Muscle layer of duodenum (tissue), 2 donors: ENCODE measurements around the gene IL1RAPL1.

Experiments
- H3K27ac ChIP-seq: one replicate; pipeline ENCODE4 v1.7.0; 2013; ENCODE audit warnings: mild to moderate bottlenecking, low read length
- H3K27me3 ChIP-seq: one replicate; pipeline ENCODE4 v1.7.0; 2013; ENCODE audit warnings: low read depth, mild to moderate bottlenecking, control low read depth, low read length
- H3K36me3 ChIP-seq, 2 donors: one replicate each; pipeline ENCODE4 v1.7.0; 2013; ENCODE audit warnings: low read length in 2 of 2, control low read depth in 1 of 2, mild to moderate bottlenecking in 1 of 2; ENCODE audit not compliant: insufficient read depth in 2 of 2, control insufficient read depth in 1 of 2
- H3K4me1 ChIP-seq, 2 donors: one replicate each; pipeline ENCODE4 v1.7.0; 2013; ENCODE audit warnings: low read length in 2 of 2, mild to moderate bottlenecking in 2 of 2, control low read depth in 1 of 2, moderate library complexity in 1 of 2; ENCODE audit not compliant: insufficient read depth in 2 of 2, control insufficient read depth in 1 of 2
- H3K4me3 ChIP-seq, 2 donors: one replicate each; pipeline ENCODE4 v1.7.0; 2013; ENCODE audit warnings: low read length in 2 of 2, low read depth in 1 of 2, mild to moderate bottlenecking in 1 of 2
- H3K9me3 ChIP-seq, 2 donors: one replicate each; pipeline ENCODE4 v1.7.0; 2013; ENCODE audit warnings: low read length in 2 of 2, control low read depth in 1 of 2, mild to moderate bottlenecking in 1 of 2; ENCODE audit not compliant: control insufficient read depth in 1 of 2
- donor health status: healthy.

Gene IL1RAPL1

DNA sequence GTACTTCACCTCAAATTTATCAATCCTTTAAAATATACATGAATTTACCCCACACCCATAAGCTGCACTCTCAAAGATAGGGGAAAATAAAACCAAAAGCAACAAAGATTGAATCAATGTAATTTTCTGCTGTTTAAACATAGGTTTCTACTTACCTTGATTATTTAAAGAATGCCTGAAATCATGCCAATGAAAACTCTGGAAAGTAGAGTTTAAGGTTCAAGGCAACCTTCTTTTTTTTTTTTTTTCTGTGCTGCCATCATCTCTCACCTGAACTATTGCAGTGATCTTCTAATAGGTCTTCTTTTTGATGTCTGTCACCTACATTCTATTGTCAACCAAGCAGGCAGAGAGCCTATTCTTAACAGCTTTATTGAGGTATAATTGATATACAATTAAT lies 682.1 kb downstream of the IL1RAPL1 start:
- no peaks in the 10 kb centered on the region for H3K36me3 ChIP-seq
- no peaks in the 10 kb centered on the region for H3K4me1 ChIP-seq
- H3K27me3 ChIP-seq: no peaks in the 10 kb centered on the region
- H3K27ac ChIP-seq: no peak overlapping the region
- H3K9me3 ChIP-seq: no peaks in the 10 kb centered on the region
- H3K4me3 ChIP-seq: no peak overlapping the region

DNA sequence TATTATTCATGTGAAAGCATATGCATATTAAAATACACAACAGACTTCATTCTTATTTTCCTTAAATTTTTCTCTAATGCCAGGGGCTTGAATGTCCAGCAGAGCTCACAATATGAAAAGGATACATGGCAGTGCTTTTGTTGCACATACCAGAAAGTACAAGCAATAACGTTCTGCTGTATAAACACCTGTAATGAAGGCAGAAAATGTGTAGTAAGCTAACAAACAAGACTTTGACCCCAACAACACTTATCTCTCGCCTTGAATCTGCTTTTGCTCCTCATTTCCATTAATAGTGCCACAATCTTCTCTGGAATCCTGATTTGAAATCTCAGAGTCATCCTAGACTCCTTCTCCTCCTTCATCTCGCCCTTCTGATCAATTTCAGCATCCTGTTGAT lies 687.3 kb downstream of the IL1RAPL1 start:
- H3K4me1 ChIP-seq: no peaks in the 10 kb centered on the region
- H3K4me3 ChIP-seq: no peak overlapping the region
- H3K9me3 ChIP-seq: no peaks in the 10 kb centered on the region
- H3K27ac ChIP-seq: no peak overlapping the region
- no peaks in the 10 kb centered on the region for H3K36me3 ChIP-seq
- H3K27me3 ChIP-seq: no peaks in the 10 kb centered on the region

DNA sequence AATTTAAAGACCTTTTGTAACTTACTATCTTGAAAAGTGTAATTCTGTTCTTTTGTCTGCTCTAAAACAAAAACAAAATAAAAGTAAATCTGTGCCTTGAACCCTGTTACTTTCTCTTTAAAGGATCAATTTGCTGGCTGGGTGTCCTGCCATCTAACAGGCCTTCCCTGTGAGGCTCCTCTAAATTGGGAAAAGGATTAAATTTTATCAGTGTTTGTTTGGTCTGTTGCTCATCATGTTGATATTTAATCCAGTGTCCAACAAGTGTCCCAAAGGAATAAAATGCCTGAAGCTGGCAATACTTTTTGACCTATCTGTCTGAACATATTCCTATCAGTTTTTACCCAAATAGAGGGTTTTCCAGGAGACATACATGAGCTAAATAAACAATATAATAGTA lies 688.7 kb downstream of the IL1RAPL1 start:
- no peaks in the 10 kb centered on the region for H3K9me3 ChIP-seq
- H3K4me1 ChIP-seq: no peaks in the 10 kb centered on the region
- no peak overlapping the region for H3K27ac ChIP-seq
- no peak overlapping the region for H3K4me3 ChIP-seq
- no peaks in the 10 kb centered on the region for H3K27me3 ChIP-seq
- H3K36me3 ChIP-seq: no peaks in the 10 kb centered on the region

DNA sequence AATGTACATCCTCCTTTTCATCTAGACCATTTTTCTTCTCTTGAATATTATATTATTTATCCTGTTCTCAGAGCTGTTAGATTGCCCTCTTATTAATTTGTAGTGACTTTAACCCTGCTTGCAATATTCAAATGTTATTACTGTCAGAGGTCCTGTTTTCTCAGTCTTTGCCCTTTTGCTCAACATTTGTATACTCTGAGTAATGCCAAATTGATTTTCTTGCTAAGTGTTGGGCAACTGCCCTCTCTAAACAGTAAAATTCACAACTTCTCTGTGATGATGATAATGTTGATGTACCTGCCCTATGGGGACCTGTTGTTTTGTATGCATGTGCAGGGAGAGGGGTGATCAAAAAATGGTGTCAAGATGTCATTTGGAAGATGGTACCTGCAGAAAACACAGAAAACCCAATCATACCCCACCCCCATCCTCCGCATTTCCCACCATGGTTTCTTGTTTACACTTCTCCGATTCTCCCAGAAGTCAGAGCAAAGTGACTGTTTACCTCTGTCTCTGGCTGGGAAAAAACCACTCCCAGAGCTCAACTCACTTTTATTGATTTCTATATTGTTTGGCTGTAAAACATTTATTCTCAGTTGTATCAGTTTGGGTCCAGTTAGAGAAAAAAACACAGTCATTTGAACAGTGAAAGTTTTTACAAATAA lies 694.0 kb downstream of the IL1RAPL1 start:
- Histone ChIP-seq H3K4me3 (no peak overlapping the region), H3K36me3 (no peaks in the 10 kb centered on the region), H3K4me1 (no peaks in the 10 kb centered on the region)

DNA sequence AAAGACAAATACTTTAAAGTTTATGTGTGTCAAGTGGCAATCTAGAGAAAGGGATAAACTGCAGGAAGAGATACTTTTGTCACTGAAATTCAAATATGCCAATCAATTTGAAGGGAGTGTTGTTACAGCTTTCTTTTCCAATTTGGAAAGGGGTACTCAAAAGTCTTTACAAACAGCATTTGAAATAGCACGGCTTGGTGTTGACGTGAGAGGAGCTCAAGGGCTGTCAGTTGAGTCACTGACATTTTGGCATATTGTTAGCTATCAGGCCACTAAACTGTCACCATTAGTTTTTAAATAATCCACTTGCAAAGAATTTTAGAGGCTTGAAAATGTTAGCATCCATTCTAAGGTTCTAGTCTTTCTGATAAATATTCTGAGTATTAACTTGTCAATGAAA lies 698.4 kb downstream of the IL1RAPL1 start:
- no peaks in the 10 kb centered on the region for H3K36me3 ChIP-seq
- no peaks in the 10 kb centered on the region for H3K9me3 ChIP-seq
- no peak overlapping the region for H3K4me3 ChIP-seq
- H3K4me1 ChIP-seq: no peaks in the 10 kb centered on the region
- H3K27ac ChIP-seq: no peak overlapping the region
- no peaks in the 10 kb centered on the region for H3K27me3 ChIP-seq

More for the DNA sequence above, 694.0 kb downstream of the IL1RAPL1 start:
- Histone ChIP-seq H3K27ac (no peak overlapping the region), H3K9me3 (no peaks in the 10 kb centered on the region), H3K27me3 (no peaks in the 10 kb centered on the region)

DNA sequence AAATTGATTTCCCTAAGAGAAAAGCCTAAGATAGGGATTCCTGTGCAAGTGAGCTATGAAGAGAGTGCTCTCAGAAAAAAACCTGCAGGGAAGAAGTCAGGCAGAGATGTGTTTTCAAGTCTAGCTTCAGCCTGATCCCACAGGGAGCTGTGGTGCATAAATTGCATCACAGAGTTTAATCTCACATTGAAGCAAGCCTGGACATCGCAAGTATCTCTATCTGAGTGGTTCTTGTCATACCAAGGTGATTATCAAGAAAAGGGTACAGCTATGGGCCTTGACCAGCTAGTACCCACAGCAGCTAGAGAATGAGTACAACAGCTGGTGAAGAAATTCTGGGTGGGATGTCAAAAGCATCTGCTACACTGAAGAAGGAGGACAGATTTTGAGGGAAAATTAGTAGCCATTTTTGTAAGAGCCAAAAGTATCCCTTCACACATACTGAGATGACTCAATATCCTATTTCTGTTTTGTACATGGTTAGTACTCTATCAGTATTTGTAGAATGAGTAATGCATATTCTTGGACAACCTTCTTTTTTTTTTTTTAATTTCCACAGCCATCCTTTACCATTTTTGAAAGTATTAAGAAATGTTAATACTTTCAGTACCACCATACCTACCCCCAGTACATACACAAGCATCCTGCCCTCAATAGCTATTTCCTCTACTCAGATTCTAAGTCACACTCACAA lies 708.9 kb downstream of the IL1RAPL1 start:
- Histone ChIP-seq H3K27ac (no peak overlapping the region), H3K27me3 (no peaks in the 10 kb centered on the region), H3K36me3 (no peaks in the 10 kb centered on the region), H3K4me1 (no peaks in the 10 kb centered on the region), H3K4me3 (no peak overlapping the region), H3K9me3 (no peaks in the 10 kb centered on the region)

DNA sequence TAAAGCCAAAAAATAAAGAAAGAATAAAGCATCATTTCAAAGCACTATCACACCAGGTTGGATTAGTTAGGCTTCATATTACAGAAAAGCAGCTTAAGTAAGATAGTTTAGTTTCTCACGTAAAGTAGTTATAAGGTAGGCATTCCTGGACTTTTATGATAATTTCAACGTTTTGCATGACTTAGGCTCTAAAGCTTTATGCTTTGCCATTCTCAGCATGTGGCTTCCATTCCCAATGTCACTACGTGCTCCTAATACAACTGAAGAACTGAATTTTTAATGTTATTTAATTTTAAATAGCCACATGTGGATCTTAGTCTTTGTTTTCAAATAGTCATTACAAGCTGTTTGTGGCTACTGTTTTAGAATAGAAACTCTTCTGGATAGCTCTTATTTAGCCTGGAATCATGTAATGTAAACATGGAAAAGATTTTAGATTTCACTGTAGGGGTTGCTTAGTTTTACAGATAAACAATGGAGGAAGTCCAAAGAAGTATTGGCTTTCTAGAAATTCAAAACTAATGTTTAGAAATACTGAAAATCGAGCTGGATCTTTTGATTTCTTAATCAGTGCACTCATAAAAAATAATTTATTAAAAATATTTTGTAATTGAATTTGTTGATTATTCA lies 710.0 kb downstream of the IL1RAPL1 start:
- Histone ChIP-seq H3K9me3 (no peaks in the 10 kb centered on the region), H3K4me3 (no peak overlapping the region), H3K27ac (no peak overlapping the region), H3K36me3 (no peaks in the 10 kb centered on the region), H3K4me1 (no peaks in the 10 kb centered on the region), H3K27me3 (no peaks in the 10 kb centered on the region)

DNA sequence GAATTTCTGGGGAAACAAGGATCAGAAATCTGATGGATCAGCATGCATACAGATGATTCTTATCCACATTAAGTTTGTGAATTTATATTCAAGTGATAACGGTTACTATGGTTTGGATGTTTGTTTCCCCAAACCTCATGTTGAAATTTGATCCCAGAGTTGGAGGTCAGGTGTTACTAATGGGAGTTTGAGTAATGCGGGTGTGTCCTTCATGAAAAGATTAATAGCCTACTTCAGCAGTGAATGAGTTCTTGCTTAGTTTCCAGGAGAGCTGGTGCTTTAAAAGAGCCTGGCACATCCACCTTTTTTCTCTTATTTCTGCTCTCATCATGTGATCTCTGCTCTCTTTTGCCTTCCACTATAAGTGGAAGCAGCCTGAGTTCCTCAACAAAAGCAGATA lies 712.4 kb downstream of the IL1RAPL1 start:
- no peak overlapping the region for H3K27ac ChIP-seq
- H3K27me3 ChIP-seq: no peaks in the 10 kb centered on the region
- H3K4me3 ChIP-seq: no peak overlapping the region
- H3K9me3 ChIP-seq: no peaks in the 10 kb centered on the region
- H3K36me3 ChIP-seq: no peaks in the 10 kb centered on the region
- no peaks in the 10 kb centered on the region for H3K4me1 ChIP-seq

DNA sequence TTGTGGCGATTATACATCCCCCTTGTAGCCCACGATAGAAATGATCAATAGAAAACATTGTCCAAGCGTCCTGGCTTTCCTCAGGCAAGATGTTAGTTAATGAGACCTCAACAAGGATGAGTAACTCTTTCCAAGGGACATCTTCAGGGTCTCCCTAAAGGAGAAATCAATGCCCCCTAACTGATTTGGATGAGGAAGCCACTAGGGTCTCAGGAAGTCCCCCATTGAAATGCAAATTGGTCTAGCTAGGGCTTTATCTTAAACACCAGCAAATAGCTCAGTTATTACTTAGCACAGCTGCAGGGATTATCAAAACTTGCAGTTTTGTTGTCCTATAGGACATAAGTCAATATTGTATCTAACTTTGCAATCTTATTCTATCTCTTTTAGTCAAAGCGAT lies 721.5 kb downstream of the IL1RAPL1 start:
- Histone ChIP-seq H3K4me3 (no peak overlapping the region), H3K4me1 (no peaks in the 10 kb centered on the region), H3K27me3 (no peaks in the 10 kb centered on the region), H3K9me3 (no peaks in the 10 kb centered on the region), H3K27ac (no peak overlapping the region), H3K36me3 (no peaks in the 10 kb centered on the region)

DNA sequence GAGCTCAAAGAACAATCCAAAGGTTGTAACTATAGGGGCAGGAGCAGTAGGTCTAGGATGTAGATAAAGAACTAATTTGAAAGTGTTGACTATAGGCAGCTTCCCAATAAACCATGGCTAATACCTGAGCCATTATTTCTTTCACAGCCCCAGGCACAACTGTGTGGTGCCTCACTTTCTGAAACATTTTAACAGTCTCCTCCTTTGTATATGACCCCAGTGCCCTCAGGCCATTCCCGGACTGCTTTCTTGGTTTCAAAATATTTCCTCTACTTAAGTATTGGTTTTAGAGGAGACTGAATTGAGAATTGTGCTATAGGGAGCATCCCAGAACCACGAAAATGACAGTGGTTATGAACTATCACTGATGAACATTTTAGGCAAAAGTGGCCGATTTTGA lies 728.7 kb downstream of the IL1RAPL1 start:
- Histone ChIP-seq H3K4me3 (no peak overlapping the region), H3K4me1 (no peaks in the 10 kb centered on the region), H3K36me3 (no peaks in the 10 kb centered on the region), H3K9me3 (no peaks in the 10 kb centered on the region), H3K27me3 (no peaks in the 10 kb centered on the region), H3K27ac (no peak overlapping the region)

DNA sequence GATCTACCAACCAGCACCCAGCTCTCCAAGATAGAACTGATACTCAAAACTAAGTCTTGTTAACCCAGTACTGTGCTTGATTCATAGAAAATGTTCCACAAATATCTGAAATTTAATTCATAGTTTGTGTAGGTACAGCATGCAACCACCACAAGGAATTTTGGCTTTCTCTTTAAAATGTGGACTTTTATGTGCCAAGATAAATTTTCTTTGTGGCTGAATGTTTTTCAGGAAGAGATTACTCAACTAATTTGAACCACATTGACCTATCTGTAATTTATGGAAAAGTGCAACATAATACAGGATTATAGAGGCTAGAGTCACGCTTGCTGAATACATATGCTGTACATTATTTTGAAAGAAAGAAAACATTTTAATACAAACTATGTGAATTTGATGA lies 730.8 kb downstream of the IL1RAPL1 start:
- H3K9me3 ChIP-seq: no peaks in the 10 kb centered on the region
- H3K4me3 ChIP-seq: no peak overlapping the region
- no peak overlapping the region for H3K27ac ChIP-seq
- H3K36me3 ChIP-seq: no peaks in the 10 kb centered on the region
- no peaks in the 10 kb centered on the region for H3K4me1 ChIP-seq
- H3K27me3 ChIP-seq: no peaks in the 10 kb centered on the region
